HG02763 (cell line): Measurements from ENCODE around the gene RAB18.
"Not testable (repeated sequence)": the region's sequence is repeated elsewhere in the genome, so short reads cannot be mapped to it uniquely, and the experiment has no call there.

Experiments
- ATAC-seq: cut with Tn5 transposase; IDR thresholded peaks from one replicate; pipeline ENCODE4 v1.9.1; 2021; ENCODE audit warnings: mild to moderate bottlenecking, moderate library complexity; ENCODE audit not compliant: unreplicated experiment

Gene RAB18

DNA sequence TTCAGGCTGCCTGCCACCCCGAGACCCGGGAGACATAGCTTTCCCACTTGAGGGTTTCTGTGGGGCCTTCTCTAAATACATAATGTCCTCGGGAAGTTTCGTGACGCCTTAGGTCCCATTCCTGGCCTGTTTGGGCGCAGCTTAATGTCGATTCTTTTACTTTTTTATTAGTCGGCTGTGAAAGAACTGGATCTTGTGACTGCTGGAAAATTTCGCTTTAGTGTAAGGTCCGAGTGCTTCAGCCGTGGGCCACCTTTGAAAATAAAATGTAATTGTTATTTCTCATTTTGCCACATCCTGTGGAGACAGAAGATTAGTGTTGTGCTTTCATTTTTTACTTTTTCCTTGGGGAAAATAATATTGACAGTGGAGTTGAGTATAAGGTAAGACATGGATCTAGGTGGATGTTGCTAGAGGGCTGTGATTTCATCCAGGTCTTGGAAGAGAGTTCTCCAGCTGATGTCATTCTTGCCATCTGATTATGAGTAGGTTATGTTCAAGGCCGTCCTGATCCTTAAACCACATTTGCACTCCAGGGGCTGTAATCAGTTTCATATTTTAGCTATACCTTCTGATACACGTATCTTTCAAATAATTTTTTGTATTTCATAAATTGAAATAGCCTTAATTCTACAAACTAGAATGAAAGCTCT is 830 bp downstream of the RAB18 start:
- ATAC-seq: no peak

DNA sequence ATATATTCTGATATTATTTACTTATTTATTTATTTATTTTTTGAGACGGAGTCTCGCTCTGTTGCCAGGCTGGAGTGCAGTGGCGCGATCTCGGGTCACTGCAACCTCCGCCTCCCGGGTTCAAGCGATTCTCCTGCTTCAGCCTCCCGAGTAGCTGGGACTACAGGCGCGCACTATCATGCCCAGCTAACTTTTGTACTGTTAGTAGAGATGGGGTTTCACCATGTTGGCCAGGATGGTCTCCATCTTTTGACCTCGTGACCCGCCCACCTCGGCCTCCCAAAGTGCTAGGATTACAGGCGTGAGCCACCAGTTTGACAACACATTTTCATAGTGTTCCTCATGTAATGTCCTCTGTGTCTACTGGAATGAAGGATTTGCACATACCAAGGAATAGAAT is 1.4 kb downstream of the RAB18 start:
- ATAC-seq: not testable (repeated sequence)

DNA sequence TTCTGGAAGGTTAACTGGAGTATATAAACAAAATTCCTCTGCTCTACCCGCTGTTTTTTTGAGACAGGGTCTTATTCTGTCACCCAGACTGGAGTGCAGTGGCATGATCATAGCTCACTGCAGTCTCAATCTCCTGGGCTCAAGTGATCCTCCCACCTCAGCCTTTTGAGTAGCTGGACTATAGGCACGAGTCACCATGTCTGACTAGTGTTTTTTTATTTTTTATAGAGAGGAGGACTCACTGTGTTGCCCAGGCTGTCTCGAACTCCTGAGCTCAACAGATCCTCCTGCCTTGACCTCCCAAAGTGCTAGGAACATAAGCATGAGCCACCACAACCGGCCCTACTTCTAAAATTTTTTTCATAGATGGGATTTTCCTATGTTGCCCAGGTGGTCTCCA is 2.2 kb downstream of the RAB18 start:
- ATAC-seq: no peak

DNA sequence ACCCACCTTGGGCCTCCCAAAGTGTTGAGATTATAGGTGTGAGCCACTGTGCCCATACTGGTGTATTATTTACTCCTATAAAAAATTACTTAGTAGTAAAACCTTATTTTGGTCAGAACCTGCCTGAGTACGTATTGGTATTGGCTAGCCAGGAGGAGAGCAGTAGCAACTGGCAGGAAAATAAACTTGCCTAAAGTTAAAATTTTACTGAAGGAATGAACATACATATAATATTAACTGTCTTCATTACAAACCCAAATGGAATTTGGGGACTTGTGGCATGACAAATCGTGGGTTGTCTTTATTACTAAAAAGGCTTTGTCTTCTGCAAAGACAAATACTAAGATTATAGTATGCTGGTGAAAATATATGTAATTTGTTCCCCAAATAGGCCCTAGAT is 8.4 kb downstream of the RAB18 start:
- ATAC-seq: no peak

DNA sequence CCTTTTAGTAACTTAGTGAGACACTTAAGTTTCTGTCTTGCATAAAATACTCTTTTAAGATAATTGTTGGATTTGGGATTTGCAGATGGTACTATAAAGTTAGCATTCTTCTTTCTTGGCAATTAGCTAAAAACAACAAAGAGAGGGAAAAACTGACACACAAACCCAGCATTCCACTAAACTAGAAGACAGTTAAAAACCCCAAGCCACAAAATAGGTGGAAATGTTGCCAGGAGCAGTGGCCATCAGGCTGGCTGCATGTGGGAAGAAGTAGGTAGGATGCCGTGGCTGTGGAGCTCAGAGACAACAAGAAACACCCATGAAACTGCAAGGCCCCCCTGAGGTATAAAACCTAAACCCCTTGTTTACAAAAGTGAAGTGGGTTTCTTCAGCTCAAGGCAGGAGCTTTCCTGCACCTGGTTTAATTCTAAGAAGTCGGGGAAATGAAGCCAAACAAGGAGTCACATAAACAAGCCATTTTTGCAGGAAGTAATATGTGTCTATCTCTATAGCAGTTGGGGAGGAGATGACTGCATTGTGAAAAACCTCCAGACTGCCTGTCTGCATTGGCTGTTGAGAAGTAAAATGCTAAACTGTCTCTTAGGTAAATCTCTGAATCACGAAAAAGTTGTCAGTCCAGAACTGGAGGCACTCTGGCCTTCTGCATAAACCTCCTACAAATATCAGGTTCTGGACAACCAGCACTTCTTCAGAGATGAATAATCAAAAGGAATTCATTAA is 9.5 kb downstream of the RAB18 start:
- ATAC-seq: no peak

DNA sequence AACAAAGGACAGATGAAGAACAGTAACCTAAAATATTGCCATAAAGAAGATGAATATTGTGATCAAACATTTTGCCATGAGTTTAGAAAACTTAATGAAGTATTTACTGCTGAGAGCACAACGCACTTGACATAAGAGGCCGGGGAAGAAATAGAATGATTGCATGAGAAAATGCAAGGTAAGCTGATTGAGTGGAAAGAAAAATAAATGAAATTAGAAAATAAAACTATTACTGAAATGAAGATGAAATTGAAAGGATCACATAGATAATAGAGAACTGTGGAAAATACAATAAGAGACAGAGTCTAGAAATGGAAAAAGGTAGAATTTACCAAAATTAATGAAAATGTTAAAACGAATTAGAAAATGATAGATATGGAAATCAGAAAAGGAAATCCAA is 10.1 kb downstream of the RAB18 start:
- ATAC-seq: no peak

DNA sequence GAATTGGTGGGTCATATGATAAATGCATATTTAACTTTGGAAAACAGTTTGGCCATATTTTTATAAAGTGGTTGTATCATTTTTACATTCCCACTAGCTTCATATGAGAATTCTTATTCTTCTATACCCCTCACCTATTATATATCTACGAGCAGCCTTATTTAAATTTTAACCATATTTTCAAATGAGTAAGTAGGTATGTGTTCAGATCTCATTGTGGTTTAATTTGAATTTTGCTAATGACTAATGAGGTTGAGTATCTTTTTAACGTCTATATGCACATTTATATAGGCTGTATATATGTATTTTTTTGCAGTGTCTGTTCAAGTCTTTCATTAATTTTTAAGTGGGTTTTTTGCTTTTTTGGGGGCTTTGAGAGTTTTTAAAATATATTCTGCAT is 14.2 kb downstream of the RAB18 start:
- no peak for ATAC-seq

DNA sequence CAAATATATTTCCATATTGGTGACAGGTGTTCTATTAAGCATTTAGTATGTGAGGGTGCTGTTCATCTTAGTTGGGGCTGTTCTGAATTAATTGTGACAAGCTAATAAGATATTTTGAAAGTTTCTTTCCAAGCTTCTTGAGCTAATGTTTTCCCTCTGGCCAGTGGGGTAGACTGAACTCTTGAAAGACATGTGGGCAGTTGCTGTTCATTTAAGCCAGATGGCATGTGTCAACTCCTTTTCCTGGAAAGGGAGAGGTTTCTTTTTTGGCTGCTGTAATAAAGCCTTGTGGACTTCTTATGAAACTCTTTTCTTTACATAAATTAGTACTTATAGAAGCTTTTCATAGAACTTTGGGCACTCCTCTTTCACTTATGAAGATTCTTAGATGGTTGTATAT is 21.7 kb downstream of the RAB18 start:
- no peak for ATAC-seq

DNA sequence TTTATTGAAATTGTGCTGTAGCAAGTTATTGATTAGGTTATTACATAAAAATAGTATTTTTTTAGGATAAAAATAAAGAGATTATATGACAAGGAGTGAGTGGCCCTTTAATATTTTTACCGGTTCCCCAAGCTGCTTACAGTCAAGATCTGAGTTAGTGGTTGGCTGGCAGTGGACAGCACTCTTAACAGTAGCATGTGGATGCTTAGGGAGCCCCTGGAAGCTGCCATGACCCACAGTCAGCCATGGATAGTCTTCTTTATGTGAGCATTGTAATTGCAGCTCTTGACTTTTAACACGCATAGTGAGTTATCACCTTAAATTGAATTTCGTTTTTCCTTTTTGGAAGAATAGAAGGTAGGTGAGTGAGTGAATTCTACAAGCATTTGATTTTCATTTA is 22.1 kb downstream of the RAB18 start:
- no peak for ATAC-seq

DNA sequence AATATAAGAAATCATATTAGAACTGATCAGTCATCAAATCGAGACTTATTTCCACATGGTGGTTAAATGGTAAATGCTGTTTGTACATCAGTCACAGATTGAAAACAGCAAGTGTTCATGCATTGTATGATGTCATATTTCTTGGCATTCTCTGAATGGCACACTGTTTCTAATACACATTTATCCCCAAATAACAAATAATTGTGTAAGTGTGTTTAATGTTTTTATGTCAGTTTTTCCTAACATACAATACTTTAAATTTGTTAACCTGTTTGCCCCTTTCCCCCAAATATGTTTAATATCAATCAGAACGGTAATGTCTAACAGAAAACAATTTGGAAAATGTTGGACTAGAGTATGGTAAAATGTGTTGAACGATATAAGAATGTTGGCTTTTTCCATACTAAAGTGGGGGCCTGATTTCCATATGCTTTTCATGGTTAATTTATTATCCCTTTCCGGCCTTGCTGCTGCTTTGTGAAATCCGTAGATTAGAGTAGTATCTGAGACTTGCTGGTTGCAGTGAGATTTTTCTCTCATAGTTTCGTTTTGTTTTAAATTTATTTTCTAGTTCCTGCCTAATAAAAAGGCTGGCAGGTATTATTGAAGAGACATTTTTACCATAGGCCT is 23.7 kb downstream of the RAB18 start:
- ATAC-seq: no peak

DNA sequence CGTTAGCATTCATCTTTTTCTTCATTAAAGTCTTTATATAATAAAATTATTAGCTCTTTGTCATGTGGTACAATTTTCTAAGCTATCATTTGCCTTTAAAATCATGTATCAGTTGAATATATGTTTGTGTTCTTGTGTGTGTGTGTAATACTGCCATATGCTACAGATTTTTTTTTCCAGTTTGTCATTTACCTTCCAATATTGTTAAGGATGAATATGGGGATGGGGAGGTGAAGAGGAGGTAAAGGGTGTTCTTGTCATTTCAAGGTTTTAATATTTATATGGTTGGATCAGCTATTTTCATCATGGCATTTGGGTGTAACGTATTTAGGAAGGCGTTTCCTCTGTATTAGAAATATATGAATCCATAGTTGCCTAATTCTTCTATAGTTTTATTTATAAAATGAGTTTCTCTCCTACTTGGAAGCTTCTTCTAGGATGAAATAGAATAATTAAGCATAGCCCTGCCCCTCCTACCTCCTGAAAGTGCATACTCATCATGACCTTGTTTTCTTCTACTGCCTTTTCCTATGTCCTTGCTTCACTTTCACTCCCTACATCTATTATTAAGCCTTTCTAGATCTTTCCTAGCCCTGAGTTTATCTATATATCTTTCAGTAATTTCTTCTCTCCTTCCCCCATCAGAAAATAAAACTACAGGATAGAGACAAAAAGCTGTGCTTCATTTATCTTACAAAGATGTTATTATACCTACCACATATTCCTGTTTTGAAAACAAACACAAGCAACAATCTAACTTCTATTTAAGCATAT is 25.1 kb downstream of the RAB18 start:
- no peak for ATAC-seq

DNA sequence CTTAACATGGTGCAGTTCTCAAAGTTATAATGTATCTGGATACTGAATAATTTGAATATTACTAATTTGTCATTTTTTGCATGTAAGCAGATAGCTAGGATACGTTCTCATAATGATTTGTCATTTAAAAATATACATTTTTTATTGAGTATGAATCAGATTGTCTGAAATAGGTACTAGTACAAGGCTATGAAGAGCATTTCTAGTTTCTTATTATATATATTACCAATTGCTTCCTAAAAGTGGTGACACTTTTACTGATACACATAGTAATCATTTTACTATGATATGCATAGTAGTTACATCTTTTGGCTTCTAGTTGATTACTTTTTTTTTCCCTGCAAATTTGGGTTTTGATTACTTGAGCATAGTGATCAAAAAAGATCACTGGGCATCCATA is 26.4 kb downstream of the RAB18 start:
- no peak for ATAC-seq

DNA sequence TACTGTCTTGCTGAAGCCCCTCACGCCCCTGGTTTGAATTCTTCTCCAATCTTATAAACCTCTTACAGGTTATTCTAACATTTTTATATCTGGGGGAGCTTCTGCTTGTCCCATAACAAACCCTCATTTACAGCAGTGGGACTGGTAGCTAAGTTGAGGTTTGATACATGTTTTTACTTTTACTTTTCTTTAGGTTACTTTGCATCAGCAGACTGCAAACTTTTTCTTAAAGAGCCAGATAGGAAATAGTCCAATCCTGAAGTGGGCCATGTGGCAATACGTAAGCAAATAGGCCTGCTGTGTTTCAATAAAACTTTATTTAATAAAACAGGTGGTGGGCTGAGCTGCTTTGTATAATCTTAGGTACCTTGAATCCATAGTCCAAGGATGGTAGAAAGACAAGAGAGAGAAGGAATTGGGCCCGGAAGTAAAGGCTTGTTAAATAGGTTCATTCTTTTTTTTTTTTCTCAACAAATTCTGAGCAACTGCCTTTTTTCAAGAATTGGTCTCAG is 27.3 kb downstream of the RAB18 start:
- no peak for ATAC-seq

DNA sequence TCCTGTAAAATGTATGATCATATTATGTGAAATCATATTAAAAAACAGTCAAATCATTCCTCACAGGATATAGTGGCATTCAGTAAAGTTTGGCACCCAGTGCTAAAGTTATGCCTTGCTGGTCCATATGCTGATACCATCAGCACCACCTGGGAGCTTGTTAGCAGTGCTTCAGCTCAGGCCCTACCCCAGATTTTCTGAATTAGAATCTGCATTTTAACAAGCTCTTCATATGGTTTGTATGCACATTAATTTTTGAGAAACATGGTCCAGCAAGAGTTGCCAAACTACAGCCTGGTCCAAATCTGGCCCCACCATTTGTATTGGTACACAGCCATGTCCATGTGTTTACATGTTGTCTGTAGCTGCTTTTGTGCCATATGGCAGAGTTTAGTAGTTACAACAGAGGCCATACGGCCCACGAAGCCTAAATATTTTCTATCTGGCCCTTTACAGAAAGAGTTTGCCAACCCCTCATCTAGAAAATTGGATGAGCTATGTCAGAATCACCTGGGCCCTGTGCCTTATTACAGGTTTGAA is 30.1 kb downstream of the RAB18 start:
- ATAC-seq: no peak

DNA sequence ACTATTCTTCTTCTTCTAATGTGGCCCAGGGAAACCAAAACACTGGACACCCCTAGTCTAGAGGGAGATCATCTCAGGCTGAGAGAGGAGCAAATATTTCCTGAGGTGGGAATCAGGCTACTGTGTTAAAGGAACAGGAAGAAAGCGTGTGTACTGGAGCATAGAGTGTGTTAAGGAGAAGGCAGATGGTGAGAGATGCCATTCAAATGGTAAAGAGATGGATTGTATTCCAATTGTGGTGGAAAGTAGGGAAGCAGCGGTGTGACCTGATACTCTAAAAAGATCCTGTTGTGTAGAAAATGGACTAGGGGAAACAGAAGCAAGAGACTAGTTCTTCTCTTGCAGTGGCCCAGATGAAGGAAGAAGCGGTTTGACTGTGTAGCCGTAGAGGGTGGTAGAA is 31.2 kb downstream of the RAB18 start:
- no peak for ATAC-seq

DNA sequence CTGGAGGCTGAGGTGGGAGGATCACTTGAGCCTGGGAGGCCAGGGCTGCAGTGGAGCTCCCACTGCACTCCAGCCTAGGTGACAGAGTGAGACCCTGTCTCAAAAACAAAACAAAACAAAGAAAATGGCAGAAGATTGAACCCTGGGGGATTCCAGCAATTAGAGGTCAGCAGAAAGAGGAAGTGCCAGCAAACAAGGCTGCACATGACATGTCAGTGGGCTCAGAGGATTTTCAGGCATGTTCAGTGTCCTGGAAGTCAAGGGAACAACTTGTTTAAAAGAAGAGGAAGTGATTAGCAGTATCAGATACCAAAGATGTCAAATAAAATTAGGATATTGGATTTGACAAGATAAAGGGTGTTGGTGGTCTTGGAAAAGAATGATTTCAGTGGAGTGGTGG is 32.3 kb downstream of the RAB18 start:
- ATAC-seq: no peak

DNA sequence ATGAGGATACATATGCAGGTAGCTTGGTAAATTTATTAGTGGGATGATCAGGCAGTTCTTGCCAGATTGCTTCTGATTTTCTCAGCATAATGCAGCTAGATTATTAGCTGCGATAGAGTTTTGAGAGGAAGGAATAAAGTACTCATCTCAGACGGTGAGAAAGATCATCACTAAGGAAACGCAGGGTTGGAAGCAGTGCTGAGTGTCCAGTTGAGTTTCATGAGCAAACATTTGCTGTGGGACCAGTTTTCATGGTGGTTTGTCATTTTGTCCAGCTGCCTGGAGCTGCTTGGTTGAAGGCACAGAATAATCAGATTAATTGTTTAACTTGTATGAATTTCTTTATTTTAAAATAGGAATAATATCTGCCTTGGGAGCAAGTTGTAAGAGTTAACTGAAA is 33.1 kb downstream of the RAB18 start:
- no peak for ATAC-seq

DNA sequence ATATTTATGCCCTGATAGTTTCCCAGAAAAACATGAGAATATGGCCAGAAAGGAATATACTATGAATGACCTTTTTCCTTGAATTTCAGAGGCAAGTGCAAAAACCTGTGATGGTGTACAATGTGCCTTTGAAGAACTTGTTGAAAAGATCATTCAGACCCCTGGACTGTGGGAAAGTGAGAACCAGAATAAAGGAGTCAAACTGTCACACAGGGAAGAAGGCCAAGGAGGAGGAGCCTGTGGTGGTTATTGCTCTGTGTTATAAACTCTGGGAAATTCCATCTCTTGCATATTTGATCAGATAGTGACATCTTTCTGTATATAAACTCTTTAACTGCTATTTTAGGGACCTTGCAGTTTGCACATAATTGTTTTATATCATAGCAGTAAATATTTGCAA is 33.7 kb downstream of the RAB18 start:
- no peak for ATAC-seq

DNA sequence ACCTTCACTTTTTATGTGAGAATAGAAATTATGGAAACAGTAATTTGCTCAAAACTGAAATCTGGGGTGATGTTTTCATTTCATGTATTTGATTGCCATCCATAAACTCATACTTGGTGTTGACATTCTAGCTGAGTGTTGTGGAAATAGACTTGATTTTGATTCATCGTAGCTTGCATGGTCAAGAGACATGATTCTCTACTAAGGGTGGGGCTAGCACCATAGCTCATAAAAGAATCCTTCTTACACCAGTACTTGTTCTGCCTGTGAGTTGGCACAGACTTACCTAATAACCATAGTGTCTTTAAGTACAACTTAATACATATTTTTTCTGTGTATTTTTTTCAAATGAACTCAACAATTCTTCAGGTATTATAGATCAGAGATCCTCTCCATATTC is 36.6 kb downstream of the RAB18 start:
- ATAC-seq: no peak

DNA sequence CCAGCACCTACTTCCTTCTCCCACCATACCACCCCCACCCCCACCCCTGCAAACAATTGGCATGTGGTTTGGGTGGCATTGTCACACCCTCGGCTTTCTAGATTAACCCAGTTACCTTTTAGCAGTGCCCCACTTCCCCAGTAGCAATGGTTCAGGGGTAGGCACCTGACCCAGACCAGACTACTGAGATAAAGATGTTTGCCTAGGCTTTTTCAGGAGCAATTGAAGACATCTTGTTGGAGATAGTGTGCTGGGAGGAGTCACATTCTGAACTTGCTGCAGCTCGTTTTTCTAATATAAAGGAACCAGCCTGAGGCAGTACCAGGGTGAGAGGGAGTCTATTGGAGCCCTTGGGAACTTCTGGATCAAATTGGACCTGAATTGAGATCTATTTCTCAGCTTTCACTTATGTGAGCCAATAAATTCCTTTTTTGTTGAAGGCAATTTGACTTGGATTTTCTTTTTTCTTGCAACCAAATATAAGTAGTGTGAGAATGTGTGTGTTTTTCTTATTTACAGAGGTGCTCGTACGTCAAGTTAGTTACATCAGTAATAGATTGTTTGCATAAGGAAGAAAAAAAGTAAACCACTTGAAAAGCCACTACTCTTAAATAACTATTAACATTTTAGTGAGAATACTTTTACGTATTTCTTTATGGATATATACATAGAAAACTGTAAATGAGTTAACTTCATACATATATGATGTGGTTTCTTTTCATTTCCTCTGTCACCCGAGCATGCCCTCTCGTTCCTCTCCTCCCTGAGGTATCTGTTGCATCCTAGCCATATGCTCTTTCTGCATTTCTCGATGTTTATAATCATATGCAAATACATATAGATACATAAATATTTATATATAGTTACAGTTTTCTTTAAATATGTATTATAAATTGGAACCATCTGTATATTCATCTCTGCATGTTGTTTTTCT is 38.0 kb downstream of the RAB18 start:
- no peak for ATAC-seq
